Panc1 (cell line): ENCODE measurements around the gene CFAP251. TPM values are rescaled to one million over a fixed set of nuclear protein-coding genes. Genes with fewer than 3 reads are reported as not detected.

Experiments
- ATAC-seq: fragments of 200-7000 bp; cut with Tn5 transposase; 2 replicates; pipeline ENCODE4 v1.9.1; 2020; ENCODE audit warnings: mild to moderate bottlenecking, moderate library complexity
- BruUV-seq: library from RNA; stranded (reverse); fragments of 400-500 nt; replicated peaks from 2 replicates; lab custom pipeline; 2021; lab: Mats Ljungman, UMichigan
- CTCF ChIA-PET: fragments of 300-600 bp; sonication (Branson Sonifier 250); formaldehyde crosslinking; loops from one replicate; lab custom pipeline; 2022; ENCODE audit warnings: antibody characterized with exemption; lab: Charles Lee
- POLR2A ChIA-PET: fragments of 300-600 bp; sonication (Branson Sonifier 250); formaldehyde crosslinking; loops from one replicate; lab custom pipeline; 2022; ENCODE audit warnings: antibody characterized with exemption; lab: Charles Lee
- DNase-seq: peaks from one replicate; pipeline ENCODE4 v3.0.0-alpha.2; 2010; ENCODE audit warnings: low read depth, low spot score
- H3K27ac ChIP-seq: 2 replicates; pipeline ENCODE4 v1.5.1; 2011; ENCODE audit warnings: mild to moderate bottlenecking, low read length, inconsistent platforms
- H3K27me3 ChIP-seq: fragments of 200-500 bp; sonication (Bioruptor generic); 2 replicates; pipeline ENCODE4 v1.6.0; 2014; ENCODE audit warnings: low read length, inconsistent platforms; ENCODE audit not compliant: control insufficient read depth, insufficient read depth
- H3K36me3 ChIP-seq: fragments of 200-500 bp; sonication (Bioruptor generic); 2 replicates; pipeline ENCODE4 v1.5.1; 2014; ENCODE audit warnings: inconsistent platforms, mild to moderate bottlenecking, low read length, moderate library complexity; ENCODE audit not compliant: control insufficient read depth, insufficient read depth
- H3K4me1 ChIP-seq: 2 replicates; pipeline ENCODE4 v1.5.1; 2011; ENCODE audit warnings: inconsistent platforms, mild to moderate bottlenecking, low read length, moderate library complexity; ENCODE audit not compliant: control insufficient read depth, insufficient read depth
- H3K4me3 ChIP-seq, 2 experiments: 2 replicates each; pipeline ENCODE4 v1.5.1; 2011 to 2012; ENCODE audit warnings: low read depth in 2 of 2, low read length in 2 of 2, mild to moderate bottlenecking in 2 of 2, inconsistent platforms in 1 of 2, moderate library complexity in 1 of 2
- H3K9me3 ChIP-seq: fragments of 200-500 bp; sonication (Bioruptor generic); 2 replicates; pipeline ENCODE4 v1.5.1; 2014; ENCODE audit warnings: low read depth, mild to moderate bottlenecking, inconsistent platforms, low read length, moderate library complexity; ENCODE audit not compliant: control insufficient read depth, insufficient read depth
- POLR2AphosphoS5 ChIP-seq: IDR thresholded peaks from 2 replicates; pipeline ENCODE4 v1.6.1; 2012; ENCODE audit warnings: mild to moderate bottlenecking, low read depth, low read length, moderate library complexity
- SIN3A ChIP-seq: IDR thresholded peaks from 2 replicates; pipeline ENCODE4 v1.6.1; 2012; ENCODE audit warnings: low read depth, mild to moderate bottlenecking, low read length, moderate library complexity, borderline replicate concordance; ENCODE audit not compliant: insufficient read depth
- TCF7L2 ChIP-seq: IDR thresholded peaks from 2 replicates; pipeline ENCODE4 v1.6.1; 2011; ENCODE audit warnings: mild to moderate bottlenecking, low read depth, low read length, inconsistent platforms
- in situ Hi-C: cut with HindIII; loops from 2 replicates; pipeline ENCODE4 v1.10.0; 2016; ENCODE audit warnings: low sequenced_read_pairs, low pct_unique_long_range_greater_than_20kb
- intact Hi-C: fragments of 100-400 bp; cut with micrococcal nuclease; formaldehyde crosslinking; loops from one replicate; pipeline ENCODE4 v1.10.0; 2022; ENCODE audit not compliant: unreplicated experiment
- total RNA-seq: library from RNA; stranded (reverse); gene quantifications from one replicate; pipeline ENCODE4 v1.2.1, GENCODE V29; 2021; ENCODE audit not compliant: unreplicated experiment
- TF ChIP-seq, protein P1 (sequence below): fragments of 450-650 bp; IDR thresholded peaks from 2 replicates; pipeline ENCODE4 v1.5.1; 2017; ENCODE audit warnings: mild to moderate bottlenecking
- TF ChIP-seq, protein P2 (sequence below), 2 experiments: IDR thresholded peaks; 2 replicates each; pipeline ENCODE4 v1.6.1; 2011 to 2012; ENCODE audit warnings: low read depth in 2 of 2, control low read depth in 1 of 2, low read length in 1 of 2, mild to moderate bottlenecking in 1 of 2, moderate library complexity in 1 of 2; ENCODE audit not compliant: insufficient read depth in 1 of 2

The CFAP251 gene
- total RNA-seq, 1 experiment from 2014 or later, result 4.2 TPM

DNA sequence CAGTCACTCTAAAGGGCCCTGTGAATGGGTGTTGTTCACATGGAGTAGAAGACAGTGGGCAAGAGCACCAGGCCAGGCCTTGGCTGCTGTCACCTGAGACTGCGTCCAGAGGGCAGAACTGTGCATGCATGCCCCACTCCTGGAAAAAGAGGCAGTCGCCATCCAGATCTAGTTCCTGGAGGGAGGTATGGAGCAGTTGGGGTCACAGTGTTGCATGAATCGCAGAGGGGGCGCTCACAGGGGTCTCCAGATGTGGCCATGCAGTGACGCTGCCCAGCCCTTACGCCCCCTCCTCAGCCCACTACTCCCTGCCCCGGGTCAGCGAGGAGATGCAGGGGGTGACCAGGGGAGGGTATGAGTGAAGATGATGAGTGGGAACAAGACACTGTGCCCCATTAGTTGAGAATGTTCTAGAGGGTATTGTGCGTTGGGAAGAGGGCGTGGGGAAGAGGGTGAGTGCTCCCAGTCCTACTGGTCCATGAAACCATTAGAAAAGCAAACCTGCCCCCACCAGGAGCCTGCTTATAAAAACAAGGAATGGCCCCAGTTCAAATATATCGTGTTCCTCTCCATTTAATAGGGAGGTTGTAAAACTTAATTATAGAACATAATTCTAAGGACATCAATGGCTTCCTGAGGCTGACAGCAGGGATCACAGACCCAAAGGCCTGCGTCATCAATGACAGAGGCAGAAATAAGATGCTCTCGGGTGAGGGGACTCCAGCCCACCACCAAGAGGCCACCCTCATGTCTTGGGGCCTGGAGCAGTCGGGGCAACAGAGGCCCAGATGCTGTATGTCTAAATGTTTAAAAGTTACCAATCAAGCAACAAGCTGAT lies 71.1 kb downstream of the CFAP251 start:
- Histone ChIP-seq H3K27me3 (no peaks in the 10 kb centered on the region), H3K4me1 (no peaks in the 10 kb centered on the region; the same call in 1 of the 2 replicates), H3K9me3 (no peaks in the 10 kb centered on the region), H3K36me3 (no peaks in the 10 kb centered on the region), H3K27ac (no peak overlapping the region), H3K4me3 (no peak overlapping the region)
- in situ Hi-C loops (no loop called here), intact Hi-C loops (loop anchor here (10.0 kb wide), 1 partner anchor 65 kb away; no protein-coding TSS in a partner anchor)
- TF ChIP-seq, protein P1, sequence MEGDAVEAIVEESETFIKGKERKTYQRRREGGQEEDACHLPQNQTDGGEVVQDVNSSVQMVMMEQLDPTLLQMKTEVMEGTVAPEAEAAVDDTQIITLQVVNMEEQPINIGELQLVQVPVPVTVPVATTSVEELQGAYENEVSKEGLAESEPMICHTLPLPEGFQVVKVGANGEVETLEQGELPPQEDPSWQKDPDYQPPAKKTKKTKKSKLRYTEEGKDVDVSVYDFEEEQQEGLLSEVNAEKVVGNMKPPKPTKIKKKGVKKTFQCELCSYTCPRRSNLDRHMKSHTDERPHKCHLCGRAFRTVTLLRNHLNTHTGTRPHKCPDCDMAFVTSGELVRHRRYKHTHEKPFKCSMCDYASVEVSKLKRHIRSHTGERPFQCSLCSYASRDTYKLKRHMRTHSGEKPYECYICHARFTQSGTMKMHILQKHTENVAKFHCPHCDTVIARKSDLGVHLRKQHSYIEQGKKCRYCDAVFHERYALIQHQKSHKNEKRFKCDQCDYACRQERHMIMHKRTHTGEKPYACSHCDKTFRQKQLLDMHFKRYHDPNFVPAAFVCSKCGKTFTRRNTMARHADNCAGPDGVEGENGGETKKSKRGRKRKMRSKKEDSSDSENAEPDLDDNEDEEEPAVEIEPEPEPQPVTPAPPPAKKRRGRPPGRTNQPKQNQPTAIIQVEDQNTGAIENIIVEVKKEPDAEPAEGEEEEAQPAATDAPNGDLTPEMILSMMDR, result no peak
- TF ChIP-seq, protein P2, sequence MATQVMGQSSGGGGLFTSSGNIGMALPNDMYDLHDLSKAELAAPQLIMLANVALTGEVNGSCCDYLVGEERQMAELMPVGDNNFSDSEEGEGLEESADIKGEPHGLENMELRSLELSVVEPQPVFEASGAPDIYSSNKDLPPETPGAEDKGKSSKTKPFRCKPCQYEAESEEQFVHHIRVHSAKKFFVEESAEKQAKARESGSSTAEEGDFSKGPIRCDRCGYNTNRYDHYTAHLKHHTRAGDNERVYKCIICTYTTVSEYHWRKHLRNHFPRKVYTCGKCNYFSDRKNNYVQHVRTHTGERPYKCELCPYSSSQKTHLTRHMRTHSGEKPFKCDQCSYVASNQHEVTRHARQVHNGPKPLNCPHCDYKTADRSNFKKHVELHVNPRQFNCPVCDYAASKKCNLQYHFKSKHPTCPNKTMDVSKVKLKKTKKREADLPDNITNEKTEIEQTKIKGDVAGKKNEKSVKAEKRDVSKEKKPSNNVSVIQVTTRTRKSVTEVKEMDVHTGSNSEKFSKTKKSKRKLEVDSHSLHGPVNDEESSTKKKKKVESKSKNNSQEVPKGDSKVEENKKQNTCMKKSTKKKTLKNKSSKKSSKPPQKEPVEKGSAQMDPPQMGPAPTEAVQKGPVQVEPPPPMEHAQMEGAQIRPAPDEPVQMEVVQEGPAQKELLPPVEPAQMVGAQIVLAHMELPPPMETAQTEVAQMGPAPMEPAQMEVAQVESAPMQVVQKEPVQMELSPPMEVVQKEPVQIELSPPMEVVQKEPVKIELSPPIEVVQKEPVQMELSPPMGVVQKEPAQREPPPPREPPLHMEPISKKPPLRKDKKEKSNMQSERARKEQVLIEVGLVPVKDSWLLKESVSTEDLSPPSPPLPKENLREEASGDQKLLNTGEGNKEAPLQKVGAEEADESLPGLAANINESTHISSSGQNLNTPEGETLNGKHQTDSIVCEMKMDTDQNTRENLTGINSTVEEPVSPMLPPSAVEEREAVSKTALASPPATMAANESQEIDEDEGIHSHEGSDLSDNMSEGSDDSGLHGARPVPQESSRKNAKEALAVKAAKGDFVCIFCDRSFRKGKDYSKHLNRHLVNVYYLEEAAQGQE (IDR thresholded peaks at IDR 0.05; ENCODE audit: insufficient read depth in 1 of 2, low read depth in 2 of 2, low read length in 1 of 2), result no peak
- TF ChIP-seq TCF7L2 (no peak), POLR2AphosphoS5 (no peak), SIN3A (no peak)
- ATAC-seq (no peak), DNase-seq (no peak)
- ChIA-PET CTCF (interaction anchor here (0.6 kb wide), 1 partner anchor 13 kb away, joined by 3 read pairs; no protein-coding TSS in a partner anchor), POLR2A (interaction anchor here (0.7 kb wide), 2 partner anchors 38 to 68 kb away, joined by 3 read pairs; no protein-coding TSS in a partner anchor)
- no TSS peak for BruUV-seq

DNA sequence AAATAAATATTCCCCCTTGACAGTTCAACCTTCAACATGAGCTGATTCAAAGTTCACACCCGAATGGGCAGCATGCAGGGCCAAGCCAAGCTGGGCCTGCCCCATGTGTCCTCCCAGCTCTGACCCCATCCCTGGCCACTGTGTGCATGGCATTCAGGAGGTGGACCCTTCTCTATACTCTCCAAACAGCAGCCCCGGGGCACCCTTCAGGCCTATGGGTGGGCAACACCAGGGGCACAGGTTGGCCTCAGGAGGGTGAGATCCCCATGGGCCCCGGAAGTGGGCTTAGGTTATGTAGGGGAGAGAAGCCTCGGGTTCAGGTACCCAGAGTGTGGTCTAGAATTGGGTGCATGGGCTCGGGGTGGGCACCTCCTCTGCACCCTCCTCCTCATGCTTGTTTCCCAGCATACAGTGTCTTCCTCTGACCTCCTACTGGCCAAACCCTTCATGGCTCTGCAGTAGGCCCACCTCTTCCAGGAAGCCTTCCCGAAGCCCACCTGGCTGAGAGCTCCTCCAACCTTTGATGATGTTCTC lies 71.8 kb downstream of the CFAP251 start:
- ATAC-seq, result no peak
- ChIA-PET CTCF (no interaction called here), POLR2A (no interaction called here)
- TF ChIP-seq TCF7L2 (no peak), POLR2AphosphoS5 (no peak), SIN3A (no peak)
- TF ChIP-seq, protein P2 (IDR thresholded peaks at IDR 0.05; ENCODE audit: insufficient read depth in 1 of 2, low read depth in 2 of 2, low read length in 1 of 2), result no peak
- TF ChIP-seq, protein P1, result no peak
- no peak for DNase-seq
- Histone ChIP-seq H3K4me1 (no peaks in the 10 kb centered on the region; the same call in 1 of the 2 replicates), H3K4me3 (no peak overlapping the region), H3K27ac (no peak overlapping the region), H3K36me3 (no peaks in the 10 kb centered on the region), H3K9me3 (no peaks in the 10 kb centered on the region), H3K27me3 (no peaks in the 10 kb centered on the region)
- BruUV-seq, result no TSS peak
- intact Hi-C loops (loop anchor here (10.0 kb wide), 1 partner anchor 65 kb away; no protein-coding TSS in a partner anchor), in situ Hi-C loops (no loop called here)
